HCT116 (cell line): ENCODE data around the gene IL26. TPM values are rescaled to one million over a fixed set of nuclear protein-coding genes. Genes with fewer than 3 reads are reported as not detected.
A peak's percentile ranks its signal among the peaks of the same experiment; 100 is the strongest.

ENCODE experiments used
- ATAC-seq: fragments of 200-7000 bp; cut with Tn5 transposase; 2 replicates; pipeline ENCODE4 v1.9.1; 2020; ENCODE audit warnings: mild to moderate bottlenecking, moderate library complexity
- BruUV-seq: library from RNA; stranded (reverse); fragments of 400-500 nt; replicated peaks from 2 replicates; lab custom pipeline; 2021; lab: Mats Ljungman, UMichigan
- CTCF ChIA-PET: fragments of 300-600 bp; sonication (Branson Sonifier 250); formaldehyde crosslinking; loops from one replicate; lab custom pipeline; 2021; ENCODE audit warnings: antibody characterized with exemption; lab: Charles Lee
- POLR2A ChIA-PET: fragments of 300-600, 350-600 bp; sonication (Branson Sonifier 250); formaldehyde crosslinking; loops from one replicate; lab custom pipeline; 2021; ENCODE audit warnings: antibody characterized with exemption; lab: Charles Lee
- RAD21 ChIA-PET, 2 experiments: fragments of 300-600 bp; sonication (Branson Sonifier 250); formaldehyde crosslinking; loops; one replicate each; lab custom pipeline; 2023; ENCODE audit warnings: low total read pairs in 2 of 2; ENCODE audit not compliant: uncharacterized antibody in 2 of 2, unreplicated experiment in 2 of 2, low non-redundant PET in 1 of 2; lab: Charles Lee
- DNase-seq: peaks from one replicate; pipeline ENCODE4 v3.0.0-alpha.2; 2010; ENCODE audit warnings: low read depth, low spot score
- H2AFZ ChIP-seq: fragments of 200-600 bp; shearing (Covaris generic), sonication (generic); 2 replicates; pipeline ENCODE4 v1.6.1; 2017; ENCODE audit warnings: low read depth, mixed run types, mixed read lengths, antibody characterized with exemption, low read length; ENCODE audit not compliant: poor library complexity, severe bottlenecking
- H3K27ac ChIP-seq: 2 replicates; pipeline ENCODE4 v1.5.1; 2012; ENCODE audit warnings: low read depth, low read length
- H3K27me3 ChIP-seq: fragments of 200-600 bp; sonication (generic); 2 replicates; pipeline ENCODE4 v1.6.1; 2016; ENCODE audit warnings: mixed run types, low read length, mixed read lengths; ENCODE audit not compliant: insufficient read depth
- H3K36me3 ChIP-seq, 2 experiments: fragments of 200-500 bp in 1 of 2; fragments of 200-600 bp in 1 of 2; sonication (Bioruptor generic) in 1 of 2; sonication (generic) in 1 of 2; 2 replicates each; pipeline versions ENCODE4 v1.5.1 to v1.6.1; 2014 to 2016; ENCODE audit warnings: low read length in 2 of 2, inconsistent platforms in 1 of 2, mixed read lengths in 1 of 2, mixed run types in 1 of 2; ENCODE audit not compliant: insufficient read depth in 2 of 2, control insufficient read depth in 1 of 2
- H3K4me1 ChIP-seq, 2 experiments: fragments of 200-600 bp in 1 of 2; sonication (generic) in 1 of 2; 2 replicates each; pipeline versions ENCODE4 v1.5.1 to v1.6.1; 2012 to 2017; ENCODE audit warnings: low read length in 2 of 2, inconsistent platforms in 1 of 2, mild to moderate bottlenecking in 1 of 2, mixed read lengths in 1 of 2, mixed run types in 1 of 2, moderate library complexity in 1 of 2; ENCODE audit not compliant: insufficient read depth in 2 of 2, control insufficient read depth in 1 of 2
- H3K4me2 ChIP-seq: fragments of 200-600 bp; sonication (generic); 2 replicates; pipeline ENCODE4 v1.6.1; 2017; ENCODE audit warnings: mixed run types, low read length, mixed read lengths
- H3K4me3 ChIP-seq, 2 experiments: fragments of 200-600 bp in 1 of 2; sonication (generic) in 1 of 2; replicated peaks in 1 of 2; 2 replicates each; pipeline ENCODE4 v1.5.1; 2011 to 2016; ENCODE audit warnings: low read length in 2 of 2, control low read depth in 1 of 2, low read depth in 1 of 2, mild to moderate bottlenecking in 1 of 2, mixed read lengths in 1 of 2, mixed run types in 1 of 2
- H3K79me2 ChIP-seq: fragments of 200-600 bp; sonication (generic); 2 replicates; pipeline ENCODE4 v1.6.1; 2017; ENCODE audit warnings: mild to moderate bottlenecking, mixed run types, low read length, moderate library complexity, mixed read lengths; ENCODE audit not compliant: insufficient read depth
- H3K9ac ChIP-seq: fragments of 200-600 bp; sonication (generic); 2 replicates; pipeline ENCODE4 v1.6.1; 2016; ENCODE audit warnings: low read length, mixed read lengths
- H3K9me2 ChIP-seq: fragments of 200-600 bp; sonication (generic), shearing (Covaris generic); 2 replicates; pipeline ENCODE4 v1.6.1; 2017; ENCODE audit warnings: mixed run types, mild to moderate bottlenecking, moderate library complexity; ENCODE audit not compliant: insufficient read depth
- H3K9me3 ChIP-seq, 2 experiments: fragments of 200-500 bp in 1 of 2; fragments of 200-600 bp in 1 of 2; sonication (Bioruptor generic) in 1 of 2; sonication (generic) in 1 of 2; 2 replicates each; pipeline ENCODE4 v1.6.1; 2014 to 2017; ENCODE audit warnings: low read length in 2 of 2, mixed read lengths in 2 of 2, inconsistent platforms in 1 of 2, low read depth in 1 of 2, mild to moderate bottlenecking in 1 of 2, mixed run types in 1 of 2, moderate library complexity in 1 of 2; ENCODE audit not compliant: control insufficient read depth in 1 of 2, insufficient read depth in 1 of 2
- H4K20me1 ChIP-seq: fragments of 200-600 bp; sonication (generic), shearing (Covaris generic); 2 replicates; pipeline ENCODE4 v1.6.1; 2017; ENCODE audit warnings: mixed run types, mild to moderate bottlenecking, moderate library complexity; ENCODE audit not compliant: insufficient read depth
- CEBPB ChIP-seq: IDR thresholded peaks from 2 replicates; pipeline ENCODE4 v1.6.1; 2012; ENCODE audit warnings: low read depth
- CTCF ChIP-seq, 3 experiments: fragments of 200-600 bp in 1 of 3; sonication (generic) in 1 of 3; IDR thresholded peaks in 2 of 3; conservative IDR thresholded peaks in 1 of 3; 2 replicates each; pipeline ENCODE4 v1.5.1; 2012 to 2017; ENCODE audit warnings: low read depth in 2 of 3, low read length in 2 of 3, antibody characterized with exemption in 1 of 3, borderline replicate concordance in 1 of 3, control low read depth in 1 of 3, mild to moderate bottlenecking in 1 of 3, mixed read lengths in 1 of 3, mixed run types in 1 of 3, moderate library complexity in 1 of 3; ENCODE audit not compliant: insufficient read depth in 1 of 3
- ELF1 ChIP-seq: IDR thresholded peaks from 2 replicates; pipeline ENCODE4 v1.6.1; 2012; ENCODE audit warnings: low read depth, borderline replicate concordance
- MAX ChIP-seq: IDR thresholded peaks from 2 replicates; pipeline ENCODE4 v1.6.1; 2012
- POLR2AphosphoS5 ChIP-seq: IDR thresholded peaks from 2 replicates; pipeline ENCODE4 v1.6.1; 2011; ENCODE audit warnings: mild to moderate bottlenecking, low read depth, low read length, moderate library complexity
- REST ChIP-seq: IDR thresholded peaks from 2 replicates; pipeline ENCODE4 v1.6.1; 2012; ENCODE audit warnings: low read depth
- ZFX ChIP-seq: fragments of 450-650 bp; IDR thresholded peaks from 2 replicates; pipeline ENCODE4 v1.6.1; 2017
- intact Hi-C: fragments of 100-400 bp; cut with micrococcal nuclease; formaldehyde crosslinking; loops from 2 replicates; pipeline ENCODE4 v1.10.0; 2022
- total RNA-seq: library from RNA; stranded (reverse); gene quantifications from one replicate; pipeline ENCODE4 v1.2.1, GENCODE V29; 2021; ENCODE audit not compliant: unreplicated experiment

IL26 gene
- total RNA-seq, 1 experiment from 2014 or later: not detected

DNA sequence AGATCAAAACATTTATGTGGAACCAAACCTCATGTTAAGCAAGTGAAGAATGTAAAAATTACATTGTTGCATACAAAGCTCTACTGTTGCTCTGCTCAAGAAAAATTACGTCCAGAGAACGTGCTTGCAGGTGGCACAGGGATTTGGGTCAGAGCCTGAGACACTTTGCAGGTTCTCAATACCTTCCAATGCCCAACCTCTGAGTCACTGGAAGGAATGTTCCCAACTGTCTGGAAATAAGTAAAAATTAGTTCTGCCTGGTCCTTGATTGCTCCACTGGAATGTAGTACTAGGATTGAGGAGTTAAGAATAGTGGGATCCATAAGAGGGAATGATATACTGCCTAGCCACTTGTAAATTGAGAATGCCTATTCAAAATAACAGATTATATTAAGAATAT is 63.2 kb downstream of the IL26 start:
- Histone ChIP-seq H3K4me2 (no peak overlapping the region), H3K9ac (no peak overlapping the region), H3K4me1 (peaks cover 0 to 5% of the 10 kb centered on the region in 2 experiments; a peak in 1 of 4 replicates), H3K27me3 (no peaks in the 10 kb centered on the region), H3K27ac (no peak overlapping the region), H3K36me3 (no peaks in the 10 kb centered on the region), H3K9me2 (no peaks in the 10 kb centered on the region), H3K4me3 (no peak overlapping the region), H4K20me1 (no peaks in the 10 kb centered on the region), H2AFZ (no peak overlapping the region), H3K9me3 (no peaks in the 10 kb centered on the region), H3K79me2 (no peaks in the 10 kb centered on the region)
- DNase-seq (no peak), ATAC-seq (0 out of 2 replicates have a peak, but pooled peaks have one; percentile 27)
- ChIA-PET CTCF (no interaction called here), POLR2A (no interaction called here), RAD21 (no interaction called here)
- no TSS peak for BruUV-seq
- intact Hi-C loops: no loop called here
- TF ChIP-seq MAX (no peak), REST (no peak), ELF1 (no peak), CEBPB (no peak), POLR2AphosphoS5 (no peak), CTCF (IDR thresholded peaks at IDR 0.05 in 2 of 3, conservative IDR thresholded peaks at IDR 0.05 in 1 of 3; ENCODE audit: borderline replicate concordance in 1 of 3, insufficient read depth in 1 of 3, low read depth in 2 of 3, low read length in 2 of 3) (no peak), ZFX (no peak)
